Measurements from ENCODE around the gene THSD4.

The THSD4 gene

GRCh38 chr15:71601038-71601834 is 486.0 kb downstream of the THSD4 start:
- DNase-seq (ENCODE audit: low read depth in 1 of 2, low spot score in 1 of 2) = no peak

GRCh38 chr15:71603379-71603778 is 488.1 kb downstream of the THSD4 start:
- DNase-seq (ENCODE audit: low read depth in 1 of 2, low spot score in 1 of 2) = no peak

- DNase-seq (ENCODE audit: low read depth in 1 of 2, low spot score in 1 of 2) = no peak
These were observed 492.1 kb downstream of the THSD4 start for GRCh38 chr15:71607383-71607782.

- no peak for DNase-seq (ENCODE audit: low read depth in 1 of 2, low spot score in 1 of 2)
These were observed 495.7 kb downstream of the THSD4 start for GRCh38 chr15:71610728-71611552.

- no peak for DNase-seq (ENCODE audit: low read depth in 1 of 2, low spot score in 1 of 2)
These were observed 496.5 kb downstream of the THSD4 start for GRCh38 chr15:71611553-71612396.

- no peak for DNase-seq (ENCODE audit: low read depth in 1 of 2, low spot score in 1 of 2)
These were observed 497.1 kb downstream of the THSD4 start for GRCh38 chr15:71612397-71612722.

- no peak for DNase-seq (ENCODE audit: low read depth in 1 of 2, low spot score in 1 of 2)
These were observed 497.6 kb downstream of the THSD4 start for GRCh38 chr15:71612869-71613268.

GRCh38 chr15:71623111-71623510 is 507.8 kb downstream of the THSD4 start:
- DNase-seq (ENCODE audit: low read depth in 1 of 2, low spot score in 1 of 2) = no peak

GRCh38 chr15:71626596-71627088 is 511.4 kb downstream of the THSD4 start:
- DNase-seq (ENCODE audit: low read depth in 1 of 2, low spot score in 1 of 2) = no peak

GRCh38 chr15:71627188-71627587 is 511.9 kb downstream of the THSD4 start:
- DNase-seq (ENCODE audit: low read depth in 1 of 2, low spot score in 1 of 2) = no peak

- no peak for DNase-seq (ENCODE audit: low read depth in 1 of 2, low spot score in 1 of 2)
These were observed 512.3 kb downstream of the THSD4 start for GRCh38 chr15:71627604-71628003.

GRCh38 chr15:71628988-71629770 is 513.9 kb downstream of the THSD4 start:
- DNase-seq (ENCODE audit: low read depth in 1 of 2, low spot score in 1 of 2) = no peak

- no peak for DNase-seq (ENCODE audit: low read depth in 1 of 2, low spot score in 1 of 2)
These were observed 514.7 kb downstream of the THSD4 start for GRCh38 chr15:71629781-71630474.

GRCh38 chr15:71630475-71630809 is 515.2 kb downstream of the THSD4 start:
- DNase-seq (ENCODE audit: low read depth in 1 of 2, low spot score in 1 of 2) = no peak

GRCh38 chr15:71632576-71633195 is 517.4 kb downstream of the THSD4 start:
- DNase-seq (ENCODE audit: low read depth in 1 of 2, low spot score in 1 of 2) = no peak

GRCh38 chr15:71634820-71635560 is 519.7 kb downstream of the THSD4 start:
- DNase-seq (ENCODE audit: low read depth in 1 of 2, low spot score in 1 of 2) = no peak

- DNase-seq (ENCODE audit: low read depth in 1 of 2, low spot score in 1 of 2) = no peak
These were observed 520.5 kb downstream of the THSD4 start for GRCh38 chr15:71635735-71636134.

GRCh38 chr15:71638876-71639275 is 523.6 kb downstream of the THSD4 start:
- DNase-seq (ENCODE audit: low read depth in 1 of 2, low spot score in 1 of 2) = no peak

- no peak for DNase-seq (ENCODE audit: low read depth in 1 of 2, low spot score in 1 of 2)
These were observed 524.2 kb downstream of the THSD4 start for GRCh38 chr15:71639471-71639870.

Measured in activated T-helper 1 cell treated with anti-CD3 and anti-CD28 coated beads, Interleukin-2, amount 50 U/mL, for 16 hours (primary cell).